Lower leg skin (tissue), 3 donors: Measurements from ENCODE around the gene ADGRE1.

Experiments used
- CTCF ChIP-seq, 3 donors: fragments of 450-650 bp; IDR thresholded peaks; one replicate each; pipeline ENCODE4 v1.5.1; 2016; ENCODE audit warnings: antibody characterized with exemption in 3 of 3, mild to moderate bottlenecking in 3 of 3, moderate library complexity in 2 of 3
- POLR2A ChIP-seq, 2 donors: fragments of 450-650 bp; IDR thresholded peaks; one replicate each; pipeline ENCODE4 v1.6.1; 2016 to 2017; ENCODE audit warnings: antibody characterized with exemption in 2 of 2, mild to moderate bottlenecking in 1 of 2, moderate library complexity in 1 of 2

DNA sequence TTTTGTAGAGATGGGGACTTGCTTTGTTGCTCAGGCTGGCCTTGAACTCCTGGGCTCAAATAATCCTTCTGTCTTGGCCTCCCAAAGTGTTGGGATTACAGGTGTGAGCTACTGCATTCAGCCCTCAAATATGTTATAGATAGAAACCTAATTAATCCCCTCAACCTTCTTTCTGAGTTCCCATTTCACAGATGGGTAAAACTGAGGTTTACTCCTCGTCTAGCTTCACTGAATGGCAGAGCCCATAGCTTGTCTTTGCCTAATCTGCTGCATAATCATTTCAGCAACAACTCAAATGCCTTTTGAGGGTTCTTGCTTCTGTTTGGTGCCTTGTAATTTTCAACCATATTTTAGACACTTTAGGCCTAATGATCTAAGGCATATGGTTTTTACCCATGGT is 36.0 kb upstream of the ADGRE1 start:
- TF ChIP-seq POLR2A (IDR thresholded peaks at IDR 0.05) (no peak), CTCF (IDR thresholded peaks at IDR 0.05) (no peak)
